HepG2 (cell line): Measurements from ENCODE around the gene ADAMTS2. TPM values are rescaled to one million over a fixed set of nuclear protein-coding genes. Genes with fewer than 3 reads are reported as not detected.

Experiments
- ATAC-seq: fragments of 200-7000 bp; cut with Tn5 transposase; 3 replicates; pipeline ENCODE4 v1.9.1; 2020; ENCODE audit warnings: mild to moderate bottlenecking, moderate library complexity
- BruUV-seq: library from RNA; stranded (reverse); fragments of 400-500 nt; replicated peaks from 2 replicates; lab custom pipeline; 2021; lab: Mats Ljungman, UMichigan
- CTCF ChIA-PET: fragments of 300-600 bp; formaldehyde crosslinking; extraction: SDS; loops from one replicate; lab custom pipeline; 2021; ENCODE audit warnings: low total read pairs, inconsistent platforms, low intra/inter-chr PET ratio; lab: Yijun Ruan, JAX
- POLR2A ChIA-PET: fragments of 350-600 bp; sonication (Branson Sonifier 250); formaldehyde crosslinking; loops from one replicate; lab custom pipeline; 2020; ENCODE audit warnings: antibody characterized with exemption, inconsistent platforms; lab: Yijun Ruan, JAX
- DNase-seq: peaks from one replicate; pipeline ENCODE4 v3.0.0-alpha.2; 2015; ENCODE audit warnings: low spot score
- FAIRE-seq: peaks from 3 replicates; lab custom pipeline; 2011; peaks lifted over from hg19 to GRCh38; lab: Jason Lieb, UNC
- H2AFZ ChIP-seq: one replicate; pipeline ENCODE4 v1.6.1; 2011; ENCODE audit warnings: low read length, inconsistent platforms
- H3K27ac ChIP-seq: fragments of 300-600 bp; 3 replicates; pipeline ENCODE4 v1.8.0; 2011; ENCODE audit warnings: mixed run types, mild to moderate bottlenecking, mixed read lengths, low read length, inconsistent platforms; ENCODE audit not compliant: insufficient read depth; ENCODE audit errors: extremely low read length
- H3K27me3 ChIP-seq, 2 experiments: fragments of 200-600 bp in 1 of 2; 2 replicates in 1 of 2; 3 replicates in 1 of 2; pipeline versions ENCODE4 v1.6.0 to v1.8.0; 2011; ENCODE audit warnings: low read length in 2 of 2, mild to moderate bottlenecking in 2 of 2, moderate library complexity in 2 of 2, inconsistent platforms in 1 of 2; ENCODE audit not compliant: insufficient read depth in 2 of 2, control insufficient read depth in 1 of 2
- H3K36me3 ChIP-seq, 2 experiments: fragments of 200-600 bp in 1 of 2; replicated peaks in 1 of 2; 2 replicates in 1 of 2; 3 replicates in 1 of 2; pipeline versions ENCODE4 v1.5.1 to v1.8.0; 2011; ENCODE audit warnings: low read length in 2 of 2, inconsistent platforms in 1 of 2; ENCODE audit not compliant: insufficient read depth in 2 of 2, control insufficient read depth in 1 of 2
- H3K4me1 ChIP-seq: 2 replicates; pipeline ENCODE4 v1.5.1; 2012; ENCODE audit warnings: low read length, inconsistent platforms; ENCODE audit not compliant: insufficient read depth
- H3K4me2 ChIP-seq: 2 replicates; pipeline ENCODE4 v1.6.0; 2011; ENCODE audit warnings: low read depth, low read length, inconsistent platforms
- H3K4me3 ChIP-seq, 3 experiments: fragments of 200-600 bp in 1 of 3; sonication (generic), shearing (Covaris generic) in 1 of 3; replicated peaks in 1 of 3; 2 replicates each; pipeline ENCODE4 v1.5.1; 2011 to 2016; ENCODE audit warnings: low read length in 3 of 3, inconsistent platforms in 2 of 3, low read depth in 2 of 3, mild to moderate bottlenecking in 2 of 3, control low read depth in 1 of 3, mixed read lengths in 1 of 3; ENCODE audit not compliant: insufficient read depth in 1 of 3
- H3K79me2 ChIP-seq: one replicate; pipeline ENCODE4 v1.6.1; 2011; ENCODE audit warnings: low read length, inconsistent platforms; ENCODE audit not compliant: insufficient read depth
- H3K9ac ChIP-seq: 2 replicates; pipeline ENCODE4 v1.6.0; 2011; ENCODE audit warnings: mild to moderate bottlenecking, low read depth, low read length, inconsistent platforms; ENCODE audit not compliant: insufficient read depth
- H3K9me3 ChIP-seq: 2 replicates; pipeline ENCODE4 v1.5.1; 2012; ENCODE audit warnings: mild to moderate bottlenecking, low read length
- H4K20me1 ChIP-seq: 2 replicates; pipeline ENCODE4 v1.6.0; 2011; ENCODE audit warnings: inconsistent platforms, mild to moderate bottlenecking, low read length, moderate library complexity; ENCODE audit not compliant: insufficient read depth
- CBX2 ChIP-seq, 2 experiments: fragments of 200-600 bp in 1 of 2; sonication (generic); formaldehyde crosslinking in 1 of 2; IDR thresholded peaks; 2 replicates each; pipeline versions ENCODE4 v1.7.0 to v1.8.1; 2018 to 2022; ENCODE audit warnings: low read depth in 2 of 2, low read length in 1 of 2, mild to moderate bottlenecking in 1 of 2, missing genetic modification reagents in 1 of 2
- EP300 ChIP-seq, 3 experiments: sonication (generic) in 1 of 3; formaldehyde crosslinking in 1 of 3; IDR thresholded peaks; 2 replicates each; pipeline versions ENCODE4 v1.5.1 to v1.6.1; 2011 to 2020; ENCODE audit warnings: low read depth in 2 of 3, low read length in 2 of 3, borderline replicate concordance in 1 of 3, improper control_type of control experiment in 1 of 3, mild to moderate bottlenecking in 1 of 3, missing genetic modification reagents in 1 of 3, moderate library complexity in 1 of 3
- FOXO1 ChIP-seq: sonication (generic); formaldehyde crosslinking; IDR thresholded peaks from 2 replicates; pipeline ENCODE4 v1.4.0; 2020; ENCODE audit warnings: missing genetic modification reagents
- HCFC1 ChIP-seq: fragments of 150-350 bp; IDR thresholded peaks from 2 replicates; pipeline ENCODE4 v1.6.1; 2014; ENCODE audit warnings: low read depth, low read length
- PAF1 ChIP-seq: IDR thresholded peaks from 2 replicates; pipeline ENCODE4 v1.6.1; 2016; ENCODE audit warnings: missing genetic modification reagents, missing compliant biosample characterization
- SP4 ChIP-seq: sonication (generic); formaldehyde crosslinking; IDR thresholded peaks from 2 replicates; pipeline ENCODE4 v1.8.1; 2023; ENCODE audit warnings: mild to moderate bottlenecking, missing genetic modification reagents
- ZNF124 ChIP-seq: sonication (generic); formaldehyde crosslinking; IDR thresholded peaks from 2 replicates; pipeline ENCODE4 v1.4.0; 2020; ENCODE audit warnings: missing genetic modification reagents
- ZNF441 ChIP-seq: sonication (generic); formaldehyde crosslinking; IDR thresholded peaks from 2 replicates; pipeline ENCODE4 v1.7.0; 2021; ENCODE audit warnings: missing genetic modification reagents, borderline replicate concordance
- ZNF557 ChIP-seq: sonication (generic); formaldehyde crosslinking; IDR thresholded peaks from 2 replicates; pipeline ENCODE4 v1.4.0; 2020; ENCODE audit warnings: missing genetic modification reagents
- ZNF737 ChIP-seq: sonication (generic); formaldehyde crosslinking; IDR thresholded peaks from 2 replicates; pipeline ENCODE4 v1.5.0; 2020; ENCODE audit warnings: missing genetic modification reagents, mild to moderate bottlenecking, borderline replicate concordance
- WGBS: methylation state at CpG from one replicate; pipeline ENCODE4 v1.1.6; 2017; ENCODE audit warnings: low lambda C conversion rate; 5-methylcytosine and 5-hydroxymethylcytosine counted together
- in situ Hi-C: cut with HindIII; loops from 2 replicates; pipeline ENCODE4 v1.10.0; 2017; ENCODE audit warnings: low pct_unique_long_range_greater_than_20kb; ENCODE audit not compliant: extremely low pct_ligation_motif_present
- intact Hi-C: fragments of 100-400 bp; cut with micrococcal nuclease; formaldehyde crosslinking; loops from one replicate; pipeline ENCODE4 v1.10.0; 2022; ENCODE audit not compliant: unreplicated experiment
- polyA plus RNA-seq, 8 experiments: library from polyadenylated mRNA; depleted of rRNA in 3 of 8; stranded (reverse) in 7 of 8; unstranded in 1 of 8; fragments of >200 nt; fragmentation: Illumina TruSeq in 4 of 8; extraction: Trizol in 4 of 8; gene quantifications; 2 replicates each; pipeline versions ENCODE4 v1.2.1 to v1.2.3, GENCODE V29; 2011 to 2016; ENCODE audit warnings: low read depth in 4 of 8, missing spikeins in 1 of 8, mixed read lengths in 1 of 8; ENCODE audit not compliant: insufficient read depth in 1 of 8
- total RNA-seq, 5 experiments: library from RNA; depleted of rRNA; stranded (reverse); fragments of >200 nt; fragmentation: Illumina TruSeq; extraction: Trizol; gene quantifications; 2 replicates each; pipeline ENCODE4 v1.2.3, GENCODE V29; 2016; ENCODE audit warnings: low read depth in 1 of 5
- TF ChIP-seq, protein P1 (sequence below): fragments of 450-650 bp; IDR thresholded peaks from 2 replicates; pipeline ENCODE4 v1.6.1; 2016
- TF ChIP-seq, protein P2 (sequence below): sonication (generic); formaldehyde crosslinking; IDR thresholded peaks from 2 replicates; pipeline ENCODE4 v1.9.0; 2021; ENCODE audit warnings: missing genetic modification reagents, borderline replicate concordance
- TF ChIP-seq, protein P3 (sequence below), 2 experiments: sonication (generic) in 1 of 2; formaldehyde crosslinking in 1 of 2; IDR thresholded peaks; 2 replicates each; pipeline versions ENCODE4 v1.4.0 to v1.6.1; 2018 to 2020; ENCODE audit warnings: missing genetic modification reagents in 2 of 2, borderline replicate concordance in 1 of 2, low read depth in 1 of 2, mild to moderate bottlenecking in 1 of 2, missing biosample characterization in 1 of 2
- TF ChIP-seq, protein P4 (sequence below): sonication (generic); formaldehyde crosslinking; IDR thresholded peaks from 2 replicates; pipeline ENCODE4 v1.5.0; 2020; ENCODE audit warnings: missing genetic modification reagents

Gene ADAMTS2
- total and polyA plus RNA-seq, 2 of the 13 experiments (the other 11 are each of a cell fraction or from before 2014, with no cell fraction given) = 0.24 to 3.5 TPM

DNA sequence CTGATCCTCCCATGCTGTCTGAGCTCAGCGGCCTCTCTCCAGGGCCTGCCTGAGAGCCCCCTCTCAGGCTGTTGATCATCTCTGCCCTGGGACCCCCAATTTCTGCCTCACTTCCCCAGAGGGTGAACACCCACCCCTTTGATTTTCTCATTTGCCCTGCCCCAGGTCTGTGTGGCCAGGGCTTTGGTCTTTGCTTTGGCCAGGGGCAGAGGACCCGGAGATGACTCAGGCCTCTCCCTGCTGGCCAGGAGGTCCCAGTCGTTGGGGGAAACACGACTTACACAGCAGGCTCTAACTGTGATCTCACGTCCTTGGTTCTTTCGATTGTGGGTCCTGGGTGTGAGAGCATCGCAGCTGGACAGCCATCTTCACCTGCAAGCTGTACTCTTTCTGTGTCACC, 1.1 kb upstream of the ADAMTS2 start (continued):
- TF ChIP-seq, protein P1, sequence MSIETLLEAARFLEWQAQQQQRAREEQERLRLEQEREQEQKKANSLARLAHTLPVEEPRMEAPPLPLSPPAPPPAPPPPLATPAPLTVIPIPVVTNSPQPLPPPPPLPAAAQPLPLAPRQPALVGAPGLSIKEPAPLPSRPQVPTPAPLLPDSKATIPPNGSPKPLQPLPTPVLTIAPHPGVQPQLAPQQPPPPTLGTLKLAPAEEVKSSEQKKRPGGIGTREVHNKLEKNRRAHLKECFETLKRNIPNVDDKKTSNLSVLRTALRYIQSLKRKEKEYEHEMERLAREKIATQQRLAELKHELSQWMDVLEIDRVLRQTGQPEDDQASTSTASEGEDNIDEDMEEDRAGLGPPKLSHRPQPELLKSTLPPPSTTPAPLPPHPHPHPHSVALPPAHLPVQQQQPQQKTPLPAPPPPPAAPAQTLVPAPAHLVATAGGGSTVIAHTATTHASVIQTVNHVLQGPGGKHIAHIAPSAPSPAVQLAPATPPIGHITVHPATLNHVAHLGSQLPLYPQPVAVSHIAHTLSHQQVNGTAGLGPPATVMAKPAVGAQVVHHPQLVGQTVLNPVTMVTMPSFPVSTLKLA = no peak
- TF ChIP-seq ZNF124 (CRISPR knock-in tag) = no peak

DNA sequence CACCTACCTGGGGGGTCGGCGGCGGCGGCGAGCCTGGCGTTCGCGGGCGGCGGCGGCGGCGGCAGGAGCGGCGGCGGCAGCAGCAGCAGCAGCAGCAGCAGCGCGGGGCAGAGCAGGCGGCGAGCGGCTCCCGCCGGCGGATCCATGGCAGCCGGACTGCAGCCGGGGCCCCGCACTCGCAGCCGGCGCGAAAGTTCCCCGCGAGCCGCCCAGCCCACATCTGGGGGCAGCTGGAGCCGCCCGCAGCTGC, 153 bp downstream of the ADAMTS2 start:
- no peak for FAIRE-seq
- CTCF ChIA-PET = no interaction called here
- H3K9me3 ChIP-seq = no peaks in the 10 kb centered on the region
- ATAC-seq = no peak
- H3K4me2 ChIP-seq = no peak overlapping the region
- peaks cover 16 to 85% of the 10 kb centered on the region in 2 experiments for H3K27me3 ChIP-seq
- POLR2A ChIA-PET = no interaction called here
- BruUV-seq = no TSS peak
- no peak overlapping the region for H2AFZ ChIP-seq
- intact Hi-C loops (no loop called here), in situ Hi-C loops (no loop called here)
- DNase-seq = no peak
- H3K27ac ChIP-seq = no peak overlapping the region
- H3K9ac ChIP-seq = no peak overlapping the region
- no peak overlapping the region for H3K4me3 ChIP-seq
- no peaks in the 10 kb centered on the region for H4K20me1 ChIP-seq
- H3K36me3 ChIP-seq = no peaks in the 10 kb centered on the region
- H3K4me1 ChIP-seq = no peaks in the 10 kb centered on the region
- H3K79me2 ChIP-seq = no peaks in the 10 kb centered on the region
- WGBS = 10% methylated on average over 2 of the region's 36 CpGs
- no peak for TF ChIP-seq HCFC1
- no peak for TF ChIP-seq CBX2 (IDR thresholded peaks at IDR 0.05; ENCODE audit: low read depth, low read length)
- TF ChIP-seq CBX2 (CRISPR knock-in tag; IDR thresholded peaks at IDR 0.05; ENCODE audit: low read depth) = no peak
- TF ChIP-seq, protein P2, sequence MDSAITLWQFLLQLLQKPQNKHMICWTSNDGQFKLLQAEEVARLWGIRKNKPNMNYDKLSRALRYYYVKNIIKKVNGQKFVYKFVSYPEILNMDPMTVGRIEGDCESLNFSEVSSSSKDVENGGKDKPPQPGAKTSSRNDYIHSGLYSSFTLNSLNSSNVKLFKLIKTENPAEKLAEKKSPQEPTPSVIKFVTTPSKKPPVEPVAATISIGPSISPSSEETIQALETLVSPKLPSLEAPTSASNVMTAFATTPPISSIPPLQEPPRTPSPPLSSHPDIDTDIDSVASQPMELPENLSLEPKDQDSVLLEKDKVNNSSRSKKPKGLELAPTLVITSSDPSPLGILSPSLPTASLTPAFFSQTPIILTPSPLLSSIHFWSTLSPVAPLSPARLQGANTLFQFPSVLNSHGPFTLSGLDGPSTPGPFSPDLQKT (CRISPR knock-in tag) = no peak
- no peak for TF ChIP-seq SP4 (CRISPR knock-in tag)
- TF ChIP-seq, protein P3, sequence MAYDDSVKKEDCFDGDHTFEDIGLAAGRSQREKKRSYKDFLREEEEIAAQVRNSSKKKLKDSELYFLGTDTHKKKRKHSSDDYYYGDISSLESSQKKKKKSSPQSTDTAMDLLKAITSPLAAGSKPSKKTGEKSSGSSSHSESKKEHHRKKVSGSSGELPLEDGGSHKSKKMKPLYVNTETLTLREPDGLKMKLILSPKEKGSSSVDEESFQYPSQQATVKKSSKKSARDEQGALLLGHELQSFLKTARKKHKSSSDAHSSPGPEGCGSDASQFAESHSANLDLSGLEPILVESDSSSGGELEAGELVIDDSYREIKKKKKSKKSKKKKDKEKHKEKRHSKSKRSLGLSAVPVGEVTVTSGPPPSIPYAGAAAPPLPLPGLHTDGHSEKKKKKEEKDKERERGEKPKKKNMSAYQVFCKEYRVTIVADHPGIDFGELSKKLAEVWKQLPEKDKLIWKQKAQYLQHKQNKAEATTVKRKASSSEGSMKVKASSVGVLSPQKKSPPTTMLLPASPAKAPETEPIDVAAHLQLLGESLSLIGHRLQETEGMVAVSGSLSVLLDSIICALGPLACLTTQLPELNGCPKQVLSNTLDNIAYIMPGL (CRISPR knock-in tag; IDR thresholded peaks at IDR 0.05; ENCODE audit: borderline replicate concordance in 1 of 2, low read depth in 1 of 2) = no peak
- no peak for TF ChIP-seq FOXO1
- TF ChIP-seq ZNF737 (CRISPR knock-in tag) = no peak
- no peak for TF ChIP-seq ZNF557 (CRISPR knock-in tag)
- TF ChIP-seq EP300 (IDR thresholded peaks at IDR 0.05; ENCODE audit: low read depth in 2 of 2, low read length in 2 of 2) = no peak
- TF ChIP-seq EP300 (CRISPR knock-in tag; IDR thresholded peaks at IDR 0.05; ENCODE audit: borderline replicate concordance) = no peak
- TF ChIP-seq, protein P4, sequence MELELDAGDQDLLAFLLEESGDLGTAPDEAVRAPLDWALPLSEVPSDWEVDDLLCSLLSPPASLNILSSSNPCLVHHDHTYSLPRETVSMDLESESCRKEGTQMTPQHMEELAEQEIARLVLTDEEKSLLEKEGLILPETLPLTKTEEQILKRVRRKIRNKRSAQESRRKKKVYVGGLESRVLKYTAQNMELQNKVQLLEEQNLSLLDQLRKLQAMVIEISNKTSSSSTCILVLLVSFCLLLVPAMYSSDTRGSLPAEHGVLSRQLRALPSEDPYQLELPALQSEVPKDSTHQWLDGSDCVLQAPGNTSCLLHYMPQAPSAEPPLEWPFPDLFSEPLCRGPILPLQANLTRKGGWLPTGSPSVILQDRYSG (CRISPR knock-in tag) = no peak
- TF ChIP-seq ZNF441 (CRISPR knock-in tag) = no peak
- TF ChIP-seq PAF1 (CRISPR knock-in tag) = no peak
